ENCODE measurements around the gene ATXN1. TPM values are rescaled to one million over a fixed set of nuclear protein-coding genes. Genes with fewer than 3 reads are reported as not detected.
A peak's percentile ranks its signal among the peaks of the same experiment; 100 is the strongest.

The ATXN1 gene
- total RNA-seq, 1 donor from 2014 or later, result 18.4 TPM

GRCh38 chr6:16723402-16723801 lies 37.9 kb downstream of the ATXN1 start:
- TF ChIP-seq CTCF (IDR thresholded peaks at IDR 0.05; ENCODE audit: insufficient read depth, low read length, severe bottlenecking), result no peak
- Histone ChIP-seq H3K4me3 (ENCODE audit: low read depth, low read length) (no peak overlapping the region), H3K27me3 (ENCODE audit: control insufficient read depth, insufficient read depth, low read length) (no peaks in the 10 kb centered on the region), H3K36me3 (ENCODE audit: control insufficient read depth, insufficient read depth, low read length) (peaks cover 2% of the 10 kb centered on the region)
- DNase-seq (ENCODE audit: low read depth) (no peak), FAIRE-seq (no peak)

- DNase-seq (ENCODE audit: low read depth), result peak; percentile 85
- Histone ChIP-seq H3K4me3 (ENCODE audit: low read depth, low read length) (no peak overlapping the region), H3K27me3 (ENCODE audit: control insufficient read depth, insufficient read depth, low read length) (no peaks in the 10 kb centered on the region), H3K36me3 (ENCODE audit: control insufficient read depth, insufficient read depth, low read length) (peaks cover under 1% of the 10 kb centered on the region)
- TF ChIP-seq CTCF (IDR thresholded peaks at IDR 0.05; ENCODE audit: insufficient read depth, low read length, severe bottlenecking), result no peak
- FAIRE-seq, result no peak
Observed at GRCh38 chr6:16722630-16723029, 38.6 kb downstream of the ATXN1 start.

- peak; percentile 52 for FAIRE-seq
- H3K4me3 ChIP-seq (ENCODE audit: low read depth, low read length), result no peak overlapping the region
- no peak for TF ChIP-seq CTCF (IDR thresholded peaks at IDR 0.05; ENCODE audit: insufficient read depth, low read length, severe bottlenecking)
- H3K27me3 ChIP-seq (ENCODE audit: control insufficient read depth, insufficient read depth, low read length), result no peaks in the 10 kb centered on the region
- DNase-seq (ENCODE audit: low read depth), result peak; percentile 92
- H3K36me3 ChIP-seq (ENCODE audit: control insufficient read depth, insufficient read depth, low read length), result peaks cover 3% of the 10 kb centered on the region
Observed at GRCh38 chr6:16721977-16722376, 39.3 kb downstream of the ATXN1 start.

GRCh38 chr6:16720861-16721260 lies 40.4 kb downstream of the ATXN1 start:
- no peak overlapping the region for H3K4me3 ChIP-seq (ENCODE audit: low read depth, low read length)
- DNase-seq (ENCODE audit: low read depth), result no peak
- H3K27me3 ChIP-seq (ENCODE audit: control insufficient read depth, insufficient read depth, low read length), result no peaks in the 10 kb centered on the region
- TF ChIP-seq CTCF (IDR thresholded peaks at IDR 0.05; ENCODE audit: insufficient read depth, low read length, severe bottlenecking), result no peak
- no peak for FAIRE-seq
- H3K36me3 ChIP-seq (ENCODE audit: control insufficient read depth, insufficient read depth, low read length), result peaks cover 3% of the 10 kb centered on the region

- no peak for TF ChIP-seq CTCF (IDR thresholded peaks at IDR 0.05; ENCODE audit: insufficient read depth, low read length, severe bottlenecking)
- FAIRE-seq, result no peak
- DNase-seq (ENCODE audit: low read depth), result no peak
Observed at GRCh38 chr6:16719488-16719887, 41.8 kb downstream of the ATXN1 start.

GRCh38 chr6:16718356-16718755 lies 42.9 kb downstream of the ATXN1 start:
- no peaks in the 10 kb centered on the region for H3K27me3 ChIP-seq (ENCODE audit: control insufficient read depth, insufficient read depth, low read length)
- no peak for TF ChIP-seq CTCF (IDR thresholded peaks at IDR 0.05; ENCODE audit: insufficient read depth, low read length, severe bottlenecking)
- no peak for FAIRE-seq
- H3K36me3 ChIP-seq (ENCODE audit: control insufficient read depth, insufficient read depth, low read length), result peaks cover 3% of the 10 kb centered on the region
- no peak overlapping the region for H3K4me3 ChIP-seq (ENCODE audit: low read depth, low read length)
- no peak for DNase-seq (ENCODE audit: low read depth)

More at GRCh38 chr6:16719488-16719887, 41.8 kb downstream of the ATXN1 start:
- peaks cover 3% of the 10 kb centered on the region for H3K36me3 ChIP-seq (ENCODE audit: control insufficient read depth, insufficient read depth, low read length)
- H3K4me3 ChIP-seq (ENCODE audit: low read depth, low read length), result no peak overlapping the region
- no peaks in the 10 kb centered on the region for H3K27me3 ChIP-seq (ENCODE audit: control insufficient read depth, insufficient read depth, low read length)
